Endodermal cell (in vitro differentiated cells): Measurements from ENCODE around the gene RILPL1. TPM values are rescaled to one million over a fixed set of nuclear protein-coding genes. Genes with fewer than 3 reads are reported as not detected.
"Not testable (repeated sequence)": the region's sequence is repeated elsewhere in the genome, so short reads cannot be mapped to it uniquely, and the experiment has no call there.

ENCODE experiments used
- DNase-seq: peaks from one replicate; pipeline ENCODE4 v3.0.0-alpha.2; 2017
- H3K27ac ChIP-seq: 2 replicates; pipeline ENCODE4 v1.5.1; 2013; ENCODE audit warnings: mild to moderate bottlenecking, low read depth, low read length, moderate library complexity
- H3K27me3 ChIP-seq: 2 replicates; pipeline ENCODE4 v1.6.1; 2013; ENCODE audit warnings: mild to moderate bottlenecking, low read length, moderate library complexity; ENCODE audit not compliant: insufficient read depth, control insufficient read depth, poor library complexity, severe bottlenecking
- H3K36me3 ChIP-seq: 2 replicates; pipeline ENCODE4 v1.7.0; 2013; ENCODE audit warnings: mild to moderate bottlenecking, low read length, moderate library complexity; ENCODE audit not compliant: control insufficient read depth, insufficient read depth
- H3K4me1 ChIP-seq: one replicate; pipeline ENCODE4 v1.7.0; 2013; ENCODE audit warnings: low read length; ENCODE audit not compliant: control insufficient read depth, insufficient read depth
- H3K4me3 ChIP-seq: 2 replicates; pipeline ENCODE4 v1.5.1; 2013; ENCODE audit warnings: mild to moderate bottlenecking, low read length, moderate library complexity
- H3K9ac ChIP-seq: 2 replicates; pipeline ENCODE4 v1.6.1; 2013; ENCODE audit warnings: mild to moderate bottlenecking, low read length, moderate library complexity; ENCODE audit not compliant: poor library complexity, severe bottlenecking; ENCODE audit errors: extremely low read depth
- H3K9me3 ChIP-seq: 2 replicates; pipeline ENCODE4 v1.6.1; 2013; ENCODE audit warnings: mild to moderate bottlenecking, low read length, moderate library complexity; ENCODE audit not compliant: control insufficient read depth
- H3K27ac Mint-ChIP-seq: 2 replicates; pipeline ENCODE4 v1.8.0; 2020; ENCODE audit warnings: mixed read lengths
- H3K27me3 Mint-ChIP-seq: 2 replicates; pipeline ENCODE4 v1.8.0; 2021; ENCODE audit warnings: mild to moderate bottlenecking, mixed read lengths; ENCODE audit not compliant: insufficient read depth
- H3K36me3 Mint-ChIP-seq: 2 replicates; pipeline ENCODE4 v1.8.0; 2020; ENCODE audit warnings: low read depth, mixed read lengths
- H3K4me1 Mint-ChIP-seq: 2 replicates; pipeline ENCODE4 v1.8.0; 2020; ENCODE audit warnings: mixed read lengths
- H3K4me3 Mint-ChIP-seq: 2 replicates; pipeline ENCODE4 v1.8.0; 2020; ENCODE audit warnings: mild to moderate bottlenecking, moderate library complexity, mixed read lengths
- H3K9me3 Mint-ChIP-seq: 2 replicates; pipeline ENCODE4 v1.8.0; 2020; ENCODE audit warnings: mild to moderate bottlenecking, mixed read lengths
- WGBS, 2 experiments: methylation state at CpG; one replicate each; pipeline versions ENCODE4 v1.1.5 to v1.1.7; 2013; ENCODE audit warnings: missing lambda C conversion rate in 2 of 2, mixed read lengths in 1 of 2; ENCODE audit not compliant: insufficient coverage in 1 of 2, insufficient read length in 1 of 2; 5-methylcytosine and 5-hydroxymethylcytosine counted together
- total RNA-seq, 2 donors: library from RNA; stranded (reverse); fragmentation: NEBNext Ultra II Directional in 1 of 2; extraction: Animal tissue kit (Norgen Biotek cat#: 25700) in 1 of 2; gene quantifications; 2 replicates in 1 of 2; 3 replicates in 1 of 2; pipeline ENCODE4 v1.2.1, GENCODE V29; 2021
- TF ChIP-seq, protein P1 (sequence below): fragments of 200-600 bp; sonication (generic); conservative IDR thresholded peaks from 2 replicates; pipeline ENCODE4 v1.5.0; 2021; ENCODE audit warnings: antibody characterized with exemption, mild to moderate bottlenecking

Gene RILPL1
- total RNA-seq, 2 donors from 2014 or later: 19.0 to 25.2 TPM

DNA sequence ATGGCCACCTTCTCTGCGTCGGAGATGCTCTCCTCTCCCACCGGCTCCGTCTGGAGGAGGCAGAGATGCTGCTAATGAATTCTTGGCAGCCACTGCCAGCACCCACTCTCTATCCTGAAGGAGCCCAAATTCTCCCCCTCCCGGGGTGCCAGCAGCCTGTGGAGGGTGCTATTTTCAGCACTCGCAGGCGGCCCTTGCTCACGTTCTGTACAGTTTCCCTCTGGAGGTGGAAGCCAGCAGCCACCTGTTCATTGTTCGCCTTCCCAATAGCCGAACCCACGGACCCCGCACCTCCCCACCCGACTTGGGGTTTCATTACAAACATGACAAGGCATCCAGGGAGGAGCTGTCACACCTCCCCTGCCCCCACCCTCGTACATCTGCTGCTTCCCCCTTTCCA is 47.8 kb downstream of the RILPL1 start:
- Mint-ChIP-seq H3K36me3 (peaks cover 25% of the 10 kb centered on the region), H3K27me3 (no peaks in the 10 kb centered on the region), H3K4me3 (no peak overlapping the region), H3K27ac (no peak overlapping the region), H3K9me3 (no peaks in the 10 kb centered on the region), H3K4me1 (peaks cover 2% of the 10 kb centered on the region)
- H3K4me1 ChIP-seq: no peaks in the 10 kb centered on the region
- H3K9ac ChIP-seq: no peak overlapping the region
- WGBS, 2 experiments: 93 to 98% methylated on average over 9 to 14 of the region's 14 CpGs
- no peaks in the 10 kb centered on the region for H3K27me3 ChIP-seq
- H3K36me3 ChIP-seq: peaks cover 13% of the 10 kb centered on the region
- no peaks in the 10 kb centered on the region for H3K9me3 ChIP-seq
- H3K27ac ChIP-seq: no peak overlapping the region
- TF ChIP-seq, protein P1, sequence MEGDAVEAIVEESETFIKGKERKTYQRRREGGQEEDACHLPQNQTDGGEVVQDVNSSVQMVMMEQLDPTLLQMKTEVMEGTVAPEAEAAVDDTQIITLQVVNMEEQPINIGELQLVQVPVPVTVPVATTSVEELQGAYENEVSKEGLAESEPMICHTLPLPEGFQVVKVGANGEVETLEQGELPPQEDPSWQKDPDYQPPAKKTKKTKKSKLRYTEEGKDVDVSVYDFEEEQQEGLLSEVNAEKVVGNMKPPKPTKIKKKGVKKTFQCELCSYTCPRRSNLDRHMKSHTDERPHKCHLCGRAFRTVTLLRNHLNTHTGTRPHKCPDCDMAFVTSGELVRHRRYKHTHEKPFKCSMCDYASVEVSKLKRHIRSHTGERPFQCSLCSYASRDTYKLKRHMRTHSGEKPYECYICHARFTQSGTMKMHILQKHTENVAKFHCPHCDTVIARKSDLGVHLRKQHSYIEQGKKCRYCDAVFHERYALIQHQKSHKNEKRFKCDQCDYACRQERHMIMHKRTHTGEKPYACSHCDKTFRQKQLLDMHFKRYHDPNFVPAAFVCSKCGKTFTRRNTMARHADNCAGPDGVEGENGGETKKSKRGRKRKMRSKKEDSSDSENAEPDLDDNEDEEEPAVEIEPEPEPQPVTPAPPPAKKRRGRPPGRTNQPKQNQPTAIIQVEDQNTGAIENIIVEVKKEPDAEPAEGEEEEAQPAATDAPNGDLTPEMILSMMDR: no peak
- no peak for DNase-seq
- no peak overlapping the region for H3K4me3 ChIP-seq

DNA sequence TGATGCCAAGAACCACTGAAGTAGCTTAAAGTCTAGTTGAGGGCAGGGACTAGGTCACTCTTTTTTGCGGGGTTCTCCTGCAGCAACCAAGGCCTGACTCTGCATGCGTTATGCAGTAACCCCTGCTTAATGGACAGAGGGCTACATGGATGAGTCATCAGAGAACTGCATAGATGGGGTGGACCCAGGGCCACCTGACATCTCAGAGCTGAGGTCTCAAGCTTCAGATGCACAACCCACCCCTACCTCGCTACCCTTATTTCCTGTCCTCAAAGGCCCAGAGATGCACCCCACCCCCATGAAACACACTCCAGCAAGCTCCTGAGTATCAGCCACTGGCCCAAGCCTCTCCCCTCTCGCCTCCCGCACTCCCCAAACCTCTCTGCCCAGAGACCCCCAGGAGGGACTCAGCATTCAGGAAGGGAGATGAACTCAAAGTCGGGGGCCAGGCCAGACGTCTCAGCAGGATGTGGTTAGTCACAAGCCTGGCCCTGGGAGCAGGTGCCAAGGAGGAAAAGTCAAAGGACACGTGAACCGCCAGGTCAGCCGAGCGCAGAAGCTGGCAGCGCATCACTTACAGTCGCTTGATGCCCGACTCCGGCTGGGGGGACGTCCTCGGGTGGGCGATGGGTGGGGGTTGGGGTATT is 49.8 kb downstream of the RILPL1 start:
- Mint-ChIP-seq H3K4me3 (no peak overlapping the region), H3K27ac (no peak overlapping the region), H3K27me3 (no peaks in the 10 kb centered on the region), H3K36me3 (peaks cover 34% of the 10 kb centered on the region), H3K4me1 (peaks cover 2% of the 10 kb centered on the region), H3K9me3 (no peaks in the 10 kb centered on the region)
- WGBS, 2 experiments: 90 to 95% methylated on average over 14 to 18 of the region's 18 CpGs
- H3K9ac ChIP-seq: no peak overlapping the region
- peaks cover 22% of the 10 kb centered on the region for H3K36me3 ChIP-seq
- H3K27ac ChIP-seq: no peak overlapping the region
- no peak overlapping the region for H3K4me3 ChIP-seq
- H3K9me3 ChIP-seq: no peaks in the 10 kb centered on the region
- DNase-seq: no peak
- TF ChIP-seq, protein P1: no peak
- H3K27me3 ChIP-seq: no peaks in the 10 kb centered on the region
- H3K4me1 ChIP-seq: no peaks in the 10 kb centered on the region

DNA sequence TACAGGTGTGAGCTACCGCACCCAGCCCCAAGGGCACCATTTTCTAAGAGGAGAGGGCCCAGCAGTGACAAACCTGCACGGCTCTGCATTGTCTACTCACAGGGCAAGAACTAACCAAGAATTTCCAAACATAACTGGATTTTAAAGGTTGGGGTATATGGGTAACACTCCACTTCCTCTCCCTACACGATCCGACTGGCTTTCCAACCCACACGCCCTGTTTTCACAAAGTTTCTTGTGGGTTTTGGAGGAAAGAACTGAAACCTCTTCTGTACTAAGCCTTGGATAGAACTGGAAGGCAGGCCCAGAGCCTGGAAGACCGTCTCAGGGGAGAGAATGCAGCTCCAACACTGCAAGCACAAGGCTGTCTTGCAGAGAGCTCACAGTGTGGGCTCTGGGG is 50.6 kb downstream of the RILPL1 start:
- no peak overlapping the region for H3K27ac Mint-ChIP-seq
- WGBS, 2 experiments: 94 to 96% methylated on average over 4 to 6 of the region's 6 CpGs

DNA sequence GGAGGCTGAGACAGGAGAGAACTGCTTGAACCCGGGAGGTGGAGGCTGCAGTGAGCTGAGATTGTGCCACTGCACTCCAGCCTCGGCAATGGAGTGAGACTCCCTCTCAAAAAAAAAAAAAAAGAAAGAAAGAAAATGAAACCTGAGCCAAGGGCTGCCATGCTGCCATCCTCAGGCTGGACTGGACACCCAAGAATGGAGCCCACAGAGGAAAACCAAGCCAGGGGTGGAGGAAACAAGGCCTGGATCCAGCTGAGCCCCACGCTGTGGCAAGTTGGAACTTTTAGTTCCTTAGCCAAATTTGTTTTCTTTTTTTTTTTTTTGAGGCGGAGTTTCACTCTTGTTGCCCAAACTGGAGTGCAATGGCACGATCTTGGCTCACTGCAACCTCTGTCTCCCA is 52.3 kb downstream of the RILPL1 start:
- not testable (repeated sequence) for H3K4me1 Mint-ChIP-seq

More for the DNA sequence above, 50.6 kb downstream of the RILPL1 start:
- peaks cover 37% of the 10 kb centered on the region for H3K36me3 Mint-ChIP-seq
- H3K4me3 Mint-ChIP-seq: no peak overlapping the region
- TF ChIP-seq, protein P1: no peak
- Histone ChIP-seq H3K27me3 (no peaks in the 10 kb centered on the region), H3K9me3 (no peaks in the 10 kb centered on the region), H3K4me1 (no peaks in the 10 kb centered on the region), H3K4me3 (no peak overlapping the region), H3K36me3 (peaks cover 24% of the 10 kb centered on the region), H3K9ac (no peak overlapping the region), H3K27ac (no peak overlapping the region)
- H3K27me3 Mint-ChIP-seq: no peaks in the 10 kb centered on the region
- no peaks in the 10 kb centered on the region for H3K9me3 Mint-ChIP-seq
- DNase-seq: no peak
- H3K4me1 Mint-ChIP-seq: no peaks in the 10 kb centered on the region

More for the DNA sequence above, 52.3 kb downstream of the RILPL1 start:
- H3K4me3 Mint-ChIP-seq, H3K27ac ChIP-seq, H3K4me3 ChIP-seq, DNase-seq, H3K9ac ChIP-seq, H3K4me1 ChIP-seq, H3K9me3 ChIP-seq, H3K27me3 Mint-ChIP-seq, H3K9me3 Mint-ChIP-seq, H3K27ac Mint-ChIP-seq, H3K27me3 ChIP-seq: not testable (repeated sequence)
- peaks cover 42% of the 10 kb centered on the region for H3K36me3 Mint-ChIP-seq
- WGBS, 2 experiments: 100% methylated on average over 3 to 5 of the region's 5 CpGs
- peaks cover 28% of the 10 kb centered on the region for H3K36me3 ChIP-seq
